ENCODE measurements around the gene TULP1. TPM values are rescaled to one million over a fixed set of nuclear protein-coding genes. Genes with fewer than 3 reads are reported as not detected.

Gene TULP1
- total and polyA plus RNA-seq, 2 of the 8 experiments (the other 6 are each of a cell fraction or from before 2014, with no cell fraction given), result 3.2 to 6.8 TPM

DNA sequence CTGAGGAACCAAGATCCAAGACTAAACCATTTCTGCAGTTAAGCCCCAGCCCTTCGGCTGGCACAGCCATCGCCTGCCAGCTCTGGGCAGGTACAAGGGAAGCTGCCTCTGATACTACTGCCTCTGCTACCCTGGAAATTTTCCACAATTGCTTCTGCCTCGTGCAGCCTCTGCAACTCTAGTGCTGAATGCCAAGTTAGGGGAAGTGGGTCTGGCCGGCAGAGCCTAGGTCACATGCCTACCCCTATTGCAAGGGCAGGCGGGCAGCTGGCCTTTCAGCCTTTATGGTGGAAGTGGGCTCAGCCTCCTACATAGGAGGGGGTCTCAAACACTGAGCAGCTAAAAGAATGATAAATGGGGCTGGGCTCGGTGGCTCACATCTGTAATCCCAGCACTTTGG lies 44.5 kb upstream of the TULP1 start (continued):
- TF ChIP-seq, protein P1, sequence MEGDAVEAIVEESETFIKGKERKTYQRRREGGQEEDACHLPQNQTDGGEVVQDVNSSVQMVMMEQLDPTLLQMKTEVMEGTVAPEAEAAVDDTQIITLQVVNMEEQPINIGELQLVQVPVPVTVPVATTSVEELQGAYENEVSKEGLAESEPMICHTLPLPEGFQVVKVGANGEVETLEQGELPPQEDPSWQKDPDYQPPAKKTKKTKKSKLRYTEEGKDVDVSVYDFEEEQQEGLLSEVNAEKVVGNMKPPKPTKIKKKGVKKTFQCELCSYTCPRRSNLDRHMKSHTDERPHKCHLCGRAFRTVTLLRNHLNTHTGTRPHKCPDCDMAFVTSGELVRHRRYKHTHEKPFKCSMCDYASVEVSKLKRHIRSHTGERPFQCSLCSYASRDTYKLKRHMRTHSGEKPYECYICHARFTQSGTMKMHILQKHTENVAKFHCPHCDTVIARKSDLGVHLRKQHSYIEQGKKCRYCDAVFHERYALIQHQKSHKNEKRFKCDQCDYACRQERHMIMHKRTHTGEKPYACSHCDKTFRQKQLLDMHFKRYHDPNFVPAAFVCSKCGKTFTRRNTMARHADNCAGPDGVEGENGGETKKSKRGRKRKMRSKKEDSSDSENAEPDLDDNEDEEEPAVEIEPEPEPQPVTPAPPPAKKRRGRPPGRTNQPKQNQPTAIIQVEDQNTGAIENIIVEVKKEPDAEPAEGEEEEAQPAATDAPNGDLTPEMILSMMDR (IDR thresholded peaks at IDR 0.05; ENCODE audit: control extremely low read depth in 1 of 3, insufficient read depth in 1 of 3, low read depth in 1 of 3, low read length in 3 of 3), result no peak
- TF ChIP-seq NRF1 (IDR thresholded peaks at IDR 0.05; ENCODE audit: low read depth, low read length), result no peak
